Fibroblast of lung (primary cell): ENCODE measurements around the gene CENPU. TPM values are rescaled to one million over a fixed set of nuclear protein-coding genes. Genes with fewer than 3 reads are reported as not detected.

Experiments used
- DNase-seq, 2 donors: peaks; one replicate each; pipeline versions ENCODE4 v3.0.0 to v3.0.0-alpha.2; 2010; ENCODE audit warnings: low read depth in 2 of 2
- H2AFZ ChIP-seq: 2 replicates; pipeline ENCODE4 v1.5.1; 2012; ENCODE audit warnings: low read length, control low read depth, inconsistent platforms
- H3K27ac ChIP-seq: 2 replicates; pipeline ENCODE4 v1.5.1; 2011; ENCODE audit warnings: low read length, control low read depth; ENCODE audit not compliant: insufficient read depth
- H3K27me3 ChIP-seq: 2 replicates; pipeline ENCODE4 v1.5.1; 2011; ENCODE audit warnings: mild to moderate bottlenecking, low read length; ENCODE audit not compliant: control insufficient read depth, insufficient read depth
- H3K36me3 ChIP-seq: 2 replicates; pipeline ENCODE4 v1.5.1; 2011; ENCODE audit warnings: low read length; ENCODE audit not compliant: control insufficient read depth, insufficient read depth
- H3K4me1 ChIP-seq: 2 replicates; pipeline ENCODE4 v1.5.1; 2011; ENCODE audit warnings: low read length; ENCODE audit not compliant: control insufficient read depth, insufficient read depth; ENCODE audit errors: extremely low read depth
- H3K4me2 ChIP-seq: 2 replicates; pipeline ENCODE4 v1.5.1; 2011; ENCODE audit warnings: low read length, control low read depth; ENCODE audit not compliant: insufficient read depth; ENCODE audit errors: extremely low read depth
- H3K4me3 ChIP-seq, 4 experiments: fragments of 200-600 bp in 1 of 4; sonication (generic) in 1 of 4; replicated peaks in 1 of 4; 2 replicates each; pipeline ENCODE4 v1.5.1; 2011 to 2016; ENCODE audit warnings: low read length in 4 of 4, low read depth in 3 of 4, mild to moderate bottlenecking in 3 of 4, control low read depth in 2 of 4, inconsistent platforms in 1 of 4, mixed read lengths in 1 of 4; ENCODE audit not compliant: insufficient read depth in 1 of 4; ENCODE audit errors: control extremely low read depth in 1 of 4
- H3K79me2 ChIP-seq: 2 replicates; pipeline ENCODE4 v1.5.1; 2012; ENCODE audit warnings: mild to moderate bottlenecking, low read length, inconsistent platforms; ENCODE audit not compliant: control insufficient read depth, insufficient read depth
- H3K9ac ChIP-seq: 2 replicates; pipeline ENCODE4 v1.5.1; 2011; ENCODE audit warnings: mild to moderate bottlenecking, low read length, control low read depth; ENCODE audit not compliant: insufficient read depth
- H3K9me3 ChIP-seq: 2 replicates; pipeline ENCODE4 v1.5.1; 2012; ENCODE audit warnings: low read depth, low read length; ENCODE audit not compliant: control insufficient read depth, insufficient read depth
- H4K20me1 ChIP-seq: 2 replicates; pipeline ENCODE4 v1.5.1; 2011; ENCODE audit warnings: low read length; ENCODE audit not compliant: control insufficient read depth, insufficient read depth; ENCODE audit errors: extremely low read depth
- CTCF ChIP-seq, 2 donors: IDR thresholded peaks in 1 of 2; conservative IDR thresholded peaks in 1 of 2; 1 replicate in 1 of 2; 2 replicates in 1 of 2; pipeline ENCODE4 v1.5.1; 2011 to 2012; ENCODE audit warnings: low read length in 2 of 2, control low read depth in 1 of 2, inconsistent platforms in 1 of 2, low read depth in 1 of 2, mild to moderate bottlenecking in 1 of 2
- EZH2 ChIP-seq: IDR thresholded peaks from 2 replicates; pipeline ENCODE4 v1.5.1; 2012; ENCODE audit warnings: low read length, control low read depth, mild to moderate bottlenecking; ENCODE audit errors: missing control alignments
- polyA plus RNA-seq, 2 donors: library from polyadenylated mRNA; depleted of rRNA in 1 of 2; stranded (reverse) in 1 of 2; unstranded in 1 of 2; fragments of >200 nt; gene quantifications; 2 replicates each; pipeline ENCODE4 v1.2.1, GENCODE V29; 2011 to 2012; ENCODE audit warnings: missing spikeins in 1 of 2
- total RNA-seq: library from RNA; depleted of rRNA; stranded (reverse); fragments of >200 nt; gene quantifications from 2 replicates; pipeline ENCODE4 v1.2.1, GENCODE V29; 2014

The CENPU gene
- total and polyA plus RNA-seq, 2 donors (not counting 1 experiment from before 2014, with no cell fraction given) = 6.4 to 15.5 TPM

GRCh38 chr4:184705692-184706091 is 28.2 kb downstream of the CENPU start:
- H4K20me1 ChIP-seq = no peaks in the 10 kb centered on the region
- no peaks in the 10 kb centered on the region for H3K79me2 ChIP-seq
- H3K36me3 ChIP-seq = peaks cover 2% of the 10 kb centered on the region
- H3K4me2 ChIP-seq = no peak overlapping the region
- no peaks in the 10 kb centered on the region for H3K27me3 ChIP-seq
- H3K4me3 ChIP-seq = no peak overlapping the region
- no peaks in the 10 kb centered on the region for H3K4me1 ChIP-seq
- H3K27ac ChIP-seq = no peak overlapping the region
- H3K9me3 ChIP-seq = no peaks in the 10 kb centered on the region
- DNase-seq = no peak
- TF ChIP-seq CTCF (conservative IDR thresholded peaks at IDR 0.05 in 1 of 2, IDR thresholded peaks at IDR 0.05 in 1 of 2; ENCODE audit: low read depth in 1 of 2, low read length in 2 of 2) = no peak
- TF ChIP-seq EZH2 = no peak
- H2AFZ ChIP-seq = no peak overlapping the region
- H3K9ac ChIP-seq = no peak overlapping the region

GRCh38 chr4:184702114-184702513 is 31.8 kb downstream of the CENPU start:
- H3K4me3 ChIP-seq = no peak overlapping the region
- no peak for DNase-seq
- H2AFZ ChIP-seq = no peak overlapping the region
- H3K27ac ChIP-seq = no peak overlapping the region
- no peaks in the 10 kb centered on the region for H3K36me3 ChIP-seq
- H3K9ac ChIP-seq = no peak overlapping the region
- no peaks in the 10 kb centered on the region for H3K9me3 ChIP-seq
- no peaks in the 10 kb centered on the region for H4K20me1 ChIP-seq
- no peaks in the 10 kb centered on the region for H3K4me1 ChIP-seq
- no peak for TF ChIP-seq EZH2
- TF ChIP-seq CTCF (conservative IDR thresholded peaks at IDR 0.05 in 1 of 2, IDR thresholded peaks at IDR 0.05 in 1 of 2; ENCODE audit: low read depth in 1 of 2, low read length in 2 of 2) = no peak
- H3K4me2 ChIP-seq = no peak overlapping the region
- H3K79me2 ChIP-seq = no peaks in the 10 kb centered on the region
- no peaks in the 10 kb centered on the region for H3K27me3 ChIP-seq

GRCh38 chr4:184699941-184700340 is 34.0 kb downstream of the CENPU start:
- H2AFZ ChIP-seq = no peak overlapping the region
- H3K27me3 ChIP-seq = no peaks in the 10 kb centered on the region
- no peaks in the 10 kb centered on the region for H3K36me3 ChIP-seq
- H3K4me1 ChIP-seq = no peaks in the 10 kb centered on the region
- no peaks in the 10 kb centered on the region for H4K20me1 ChIP-seq
- no peak overlapping the region for H3K4me3 ChIP-seq
- no peak for TF ChIP-seq CTCF (conservative IDR thresholded peaks at IDR 0.05 in 1 of 2, IDR thresholded peaks at IDR 0.05 in 1 of 2; ENCODE audit: low read depth in 1 of 2, low read length in 2 of 2)
- no peak for TF ChIP-seq EZH2
- no peak overlapping the region for H3K27ac ChIP-seq
- H3K9ac ChIP-seq = no peak overlapping the region
- H3K4me2 ChIP-seq = no peak overlapping the region
- no peaks in the 10 kb centered on the region for H3K79me2 ChIP-seq
- H3K9me3 ChIP-seq = no peaks in the 10 kb centered on the region
- DNase-seq = peak in 1 of 2 donors; percentile 36
